ENCODE data around the gene NAPSA.
"Not testable (repeated sequence)": the region's sequence is repeated elsewhere in the genome, so short reads cannot be mapped to it uniquely, and the experiment has no call there.

The NAPSA gene

DNA sequence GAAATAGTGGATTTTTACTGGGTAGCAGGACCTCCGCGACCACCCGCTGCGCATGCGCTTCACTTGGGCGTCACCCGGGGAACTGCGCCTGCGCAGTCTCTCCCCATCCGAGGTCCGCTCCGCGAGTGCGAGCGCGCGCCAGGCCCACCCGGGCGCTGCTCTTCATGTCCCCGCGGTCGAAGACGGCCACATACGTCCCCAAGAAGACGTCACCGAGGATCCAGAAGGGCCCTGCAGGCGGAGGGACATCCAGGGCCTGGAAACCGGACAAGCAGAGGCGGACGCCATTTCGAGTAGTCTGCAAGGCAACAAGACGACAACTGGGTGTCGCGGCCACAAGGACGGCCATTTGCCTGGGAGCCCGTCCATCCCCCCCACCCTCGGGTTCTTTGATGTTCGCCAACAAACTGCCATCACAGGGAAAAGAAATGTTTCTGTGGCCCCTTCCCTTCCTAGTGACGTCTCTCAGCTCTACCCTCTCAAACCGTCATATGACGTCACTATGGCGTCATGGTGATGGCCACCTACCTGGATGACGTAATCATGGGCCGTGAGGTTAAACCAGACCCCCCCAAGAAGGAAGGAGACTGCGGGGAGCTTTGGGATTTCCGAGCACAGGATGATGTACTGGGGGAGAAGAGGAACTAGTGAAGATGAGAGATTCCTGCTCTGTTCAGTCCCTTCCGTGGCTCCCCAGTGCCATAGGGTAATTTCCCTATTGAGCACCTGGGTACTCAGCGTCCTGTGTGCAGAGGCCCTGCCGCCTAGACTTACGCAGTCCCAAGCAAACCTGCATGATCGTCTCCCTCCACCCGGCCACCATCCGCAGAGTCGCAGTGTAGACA lies 6.7 kb downstream of the NAPSA start:
- peak; percentile 82 for DNase-seq

DNA sequence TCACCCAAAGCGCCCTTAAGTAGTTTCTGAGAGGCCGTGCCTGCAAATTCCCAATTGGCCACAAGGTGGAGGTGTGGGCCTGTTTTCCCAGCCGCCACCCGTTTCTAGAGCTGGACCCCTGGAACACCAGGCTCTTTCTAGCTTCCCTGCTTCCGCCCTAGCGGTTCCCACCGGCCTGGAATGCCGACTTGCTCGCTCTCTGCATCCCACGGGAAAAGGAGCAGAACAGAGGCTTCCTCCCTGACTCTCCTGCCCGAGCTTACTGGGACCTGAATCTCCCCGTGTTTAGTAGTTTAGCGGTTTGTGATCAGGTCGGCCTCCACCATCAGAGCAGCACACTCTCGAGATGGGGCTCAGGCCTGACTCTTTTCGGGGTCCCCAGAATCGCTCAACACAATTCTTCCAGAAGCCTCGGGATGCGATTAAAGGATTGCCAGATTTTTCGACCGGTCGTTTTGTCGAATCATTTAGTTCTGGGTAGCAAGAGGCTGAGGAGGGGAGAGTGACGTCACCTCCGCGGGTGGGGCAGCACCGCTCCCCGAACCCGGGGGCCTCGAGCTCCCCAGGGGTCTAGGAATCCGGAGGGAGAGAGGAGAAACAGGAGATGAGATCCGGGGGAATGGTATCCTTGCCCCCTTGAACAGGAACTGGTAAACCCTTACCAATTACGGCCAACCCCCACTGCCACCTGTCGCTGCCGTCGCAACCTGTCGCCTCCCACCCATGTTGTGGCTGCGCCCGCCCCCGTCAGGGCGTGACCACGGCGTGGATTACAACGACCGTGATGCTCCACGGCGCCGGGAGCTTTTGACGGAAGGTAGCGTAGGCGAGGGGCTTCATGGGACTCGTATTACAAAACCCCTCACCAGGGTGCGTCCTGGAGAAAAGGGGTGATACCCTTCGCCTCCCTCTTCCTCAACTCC lies 8.0 kb downstream of the NAPSA start:
- DNase-seq = peak; percentile 90

DNA sequence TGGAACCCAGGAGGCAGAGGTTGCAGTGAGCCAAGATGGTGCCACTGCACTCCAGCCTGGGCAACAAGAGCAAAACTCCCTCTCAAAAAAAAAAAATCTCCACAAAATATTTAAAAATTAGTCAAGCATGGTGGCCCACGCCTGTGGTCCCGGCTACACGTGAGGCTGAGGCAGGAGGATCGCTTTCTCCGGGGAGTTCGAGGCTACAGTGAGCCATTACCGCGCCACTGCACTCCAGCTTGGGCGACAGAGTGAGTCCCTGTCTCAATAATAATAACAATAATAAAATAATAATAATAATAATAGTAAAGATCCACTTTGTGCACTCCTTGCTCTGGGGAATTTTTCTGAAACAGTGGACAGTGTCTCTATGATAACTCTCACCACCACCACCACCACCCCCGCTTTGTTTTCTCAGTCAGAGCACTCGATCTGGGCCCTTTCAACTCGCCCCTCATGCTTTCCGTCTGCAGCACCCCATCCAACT lies 8.7 kb downstream of the NAPSA start:
- no peak for DNase-seq

DNA sequence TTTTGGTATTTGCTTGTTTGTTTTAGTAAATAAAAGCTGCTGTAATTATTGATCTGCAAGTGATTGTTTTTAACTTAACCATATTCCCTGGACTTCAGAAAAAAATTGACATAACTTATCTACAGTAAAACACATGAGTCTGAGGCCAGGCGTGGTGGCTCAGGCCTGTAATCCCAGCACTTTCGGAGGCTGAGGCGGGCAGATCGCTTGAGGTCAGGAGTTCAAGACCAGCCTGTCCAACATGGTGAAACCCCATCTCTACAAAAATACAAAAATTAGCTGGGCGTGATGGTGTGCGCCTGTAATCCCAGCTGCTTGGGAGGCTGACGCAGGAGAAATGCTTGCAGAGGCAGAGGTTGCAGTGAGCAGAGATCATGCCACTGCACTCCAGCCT lies 12.0 kb downstream of the NAPSA start:
- not testable (repeated sequence) for DNase-seq

DNA sequence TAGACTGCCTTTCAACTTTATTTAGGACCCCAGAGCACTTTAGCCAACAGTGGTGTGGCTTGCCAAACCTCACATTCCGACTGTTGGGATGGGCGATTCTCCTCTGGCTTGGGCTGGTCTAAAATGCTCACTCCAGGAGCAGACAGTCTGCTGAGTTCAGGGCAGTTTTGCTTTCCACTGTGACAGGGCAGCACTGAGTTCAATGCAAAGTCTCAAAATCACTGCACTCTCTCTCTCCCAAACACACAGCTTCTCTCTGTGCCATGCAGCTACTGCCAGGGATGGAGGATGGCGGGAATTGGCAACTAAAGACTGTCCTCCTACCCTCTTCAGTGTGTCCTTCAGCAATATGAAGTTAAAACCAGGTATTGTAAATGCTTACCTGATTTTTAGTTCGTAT lies 13.2 kb downstream of the NAPSA start:
- DNase-seq = no peak

DNA sequence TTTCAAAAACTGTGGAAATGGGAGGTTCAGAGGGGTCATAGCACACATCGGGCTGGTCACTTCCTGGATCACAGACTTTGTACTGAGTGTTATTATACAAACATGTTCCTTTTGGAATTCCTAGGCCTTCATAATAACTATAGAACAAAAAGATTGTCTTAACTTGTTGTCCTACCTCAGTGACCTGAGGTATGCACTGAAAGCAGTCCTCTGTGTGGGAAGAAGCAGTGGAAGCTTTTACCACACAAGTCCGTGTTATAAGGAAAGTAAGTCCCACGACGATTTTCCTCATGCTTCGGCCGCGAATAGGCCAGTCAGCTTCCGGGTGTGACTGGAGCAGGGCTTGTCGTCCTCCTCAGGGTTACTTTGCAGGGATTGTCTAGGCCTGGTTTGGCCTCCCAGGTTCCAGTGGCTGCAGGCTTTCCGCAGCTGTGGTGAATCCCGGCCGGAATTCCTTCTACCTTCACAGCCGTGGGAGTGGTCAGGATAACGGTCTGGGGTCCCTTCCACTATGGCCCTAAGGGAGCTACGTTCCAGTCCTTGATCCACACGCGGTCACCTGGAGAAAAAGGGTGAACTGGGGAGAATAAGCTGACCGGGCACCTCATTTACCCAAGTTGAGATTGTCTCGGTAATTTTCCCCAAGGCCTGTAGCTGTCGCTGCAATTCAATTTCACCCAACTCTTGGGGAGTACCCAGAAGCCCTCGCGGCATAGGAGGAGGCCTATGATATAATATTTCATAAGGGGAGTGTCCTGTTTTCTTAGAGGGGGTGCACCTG lies 16.0 kb downstream of the NAPSA start:
- DNase-seq = no peak

DNA sequence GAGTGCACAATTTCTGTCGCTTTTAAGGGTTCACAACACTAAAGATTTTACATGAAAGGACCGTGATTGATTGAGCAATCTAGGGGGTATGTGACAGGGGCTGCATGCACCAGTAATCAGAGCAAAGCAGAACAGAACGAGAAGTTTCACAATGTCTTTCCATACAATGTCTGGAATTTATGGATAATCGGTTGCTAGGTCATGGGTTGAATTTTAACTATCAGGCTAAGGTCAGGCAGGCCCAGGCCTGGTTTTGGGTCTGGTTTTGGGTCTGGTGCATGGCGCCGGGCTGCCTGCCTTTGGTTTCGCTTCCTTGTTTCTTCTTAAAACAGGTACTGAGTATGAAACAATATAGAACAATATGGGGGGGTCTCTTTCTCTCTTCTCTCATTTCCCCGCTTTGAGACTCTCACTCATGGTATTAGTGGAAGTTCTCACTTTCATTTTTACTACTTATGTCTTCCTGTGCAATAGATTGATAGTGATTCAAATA lies 18.3 kb downstream of the NAPSA start:
- not testable (repeated sequence) for DNase-seq

DNA sequence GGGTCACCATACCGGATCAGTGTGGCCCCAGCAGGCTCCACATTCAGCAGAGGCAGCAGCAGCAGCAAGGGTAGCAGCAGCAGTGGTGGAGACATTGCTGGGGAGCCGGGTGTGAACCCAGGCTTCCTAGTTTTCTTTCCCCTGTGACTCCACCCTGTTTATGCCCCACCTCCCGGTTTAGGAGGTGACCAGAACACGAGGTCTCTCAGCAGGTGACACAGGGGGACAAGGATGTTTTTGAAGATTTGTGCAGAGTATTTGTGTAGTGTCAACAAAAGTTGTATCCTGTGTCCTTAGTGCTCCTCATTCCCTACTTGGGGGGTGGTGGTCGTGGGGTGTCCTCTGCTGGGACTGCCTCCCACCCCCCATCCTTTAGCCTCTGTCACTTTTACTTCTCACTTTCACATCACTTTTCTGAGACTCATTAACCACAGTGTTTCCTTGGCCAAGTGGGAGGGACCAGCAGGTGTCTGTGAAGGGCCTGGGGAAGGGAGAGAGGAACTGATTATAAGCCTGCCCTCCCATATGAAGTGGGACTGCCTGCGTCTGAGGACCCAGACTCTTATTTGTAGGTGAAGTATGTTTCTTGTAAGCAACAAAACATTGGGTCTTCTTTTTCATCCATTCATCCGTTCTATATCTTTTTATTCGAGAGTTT lies 20.6 kb downstream of the NAPSA start:
- DNase-seq = no peak

DNA sequence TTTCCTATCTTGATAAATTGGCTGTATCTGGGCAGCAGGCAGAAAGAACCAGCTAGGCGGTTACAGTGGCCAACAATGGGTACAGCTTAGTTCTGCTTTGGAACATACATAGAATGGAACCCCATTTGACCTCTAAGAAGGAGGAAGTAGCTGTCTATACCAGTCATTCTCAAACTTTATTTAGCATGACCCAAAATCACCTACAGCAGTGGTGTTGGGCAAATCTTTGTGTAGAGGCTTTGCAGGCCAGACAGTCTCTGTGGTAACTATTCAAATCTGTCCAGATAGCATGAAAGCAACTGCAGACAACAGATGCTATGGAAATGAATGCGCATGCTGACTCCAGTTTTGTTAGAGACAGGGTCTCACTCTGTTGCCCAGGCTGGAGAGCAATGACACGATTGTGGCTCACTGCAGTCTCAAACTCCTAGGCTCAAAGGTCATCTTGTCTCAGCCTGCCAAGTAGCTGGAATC lies 24.3 kb downstream of the NAPSA start:
- no peak for DNase-seq

DNA sequence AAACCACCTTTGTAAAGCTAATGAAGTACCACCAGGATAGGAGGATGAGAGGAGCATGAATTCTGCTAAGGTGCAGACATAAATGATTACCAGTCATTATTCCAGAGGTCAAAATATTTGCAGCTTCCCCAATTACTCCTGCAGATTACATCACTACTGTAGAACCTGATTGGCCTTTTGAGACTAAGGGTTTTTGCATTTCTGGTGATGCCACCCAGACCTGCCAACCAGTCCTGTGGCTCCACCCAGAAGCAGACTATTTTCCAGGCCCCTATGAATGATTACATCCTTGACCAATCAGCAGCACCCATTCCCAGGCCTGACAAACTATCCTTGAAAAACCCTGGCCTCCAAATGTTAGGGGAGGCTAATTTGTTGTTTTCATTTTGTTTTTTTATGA lies 25.1 kb downstream of the NAPSA start:
- no peak for DNase-seq

DNA sequence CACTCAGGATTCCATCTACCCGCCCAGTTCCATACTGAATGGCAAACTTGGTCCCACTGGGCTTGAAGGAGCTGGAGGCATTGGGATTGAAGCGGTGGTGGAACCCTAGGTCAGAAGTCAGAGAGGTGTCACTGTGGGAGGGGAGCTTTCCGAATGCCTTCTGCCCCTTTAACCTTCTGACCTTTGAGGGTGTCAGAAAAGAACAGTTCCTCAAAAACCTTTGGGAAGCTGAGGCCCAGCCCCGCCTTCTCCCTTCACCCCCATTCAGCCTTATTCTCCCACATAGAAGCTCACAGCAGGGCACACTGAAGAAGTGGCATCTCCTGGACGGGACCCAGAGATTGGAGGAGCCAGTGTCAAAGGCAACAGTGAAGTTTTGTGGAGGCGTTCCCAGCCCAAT lies 28.4 kb downstream of the NAPSA start:
- DNase-seq = not testable (repeated sequence)

DNA sequence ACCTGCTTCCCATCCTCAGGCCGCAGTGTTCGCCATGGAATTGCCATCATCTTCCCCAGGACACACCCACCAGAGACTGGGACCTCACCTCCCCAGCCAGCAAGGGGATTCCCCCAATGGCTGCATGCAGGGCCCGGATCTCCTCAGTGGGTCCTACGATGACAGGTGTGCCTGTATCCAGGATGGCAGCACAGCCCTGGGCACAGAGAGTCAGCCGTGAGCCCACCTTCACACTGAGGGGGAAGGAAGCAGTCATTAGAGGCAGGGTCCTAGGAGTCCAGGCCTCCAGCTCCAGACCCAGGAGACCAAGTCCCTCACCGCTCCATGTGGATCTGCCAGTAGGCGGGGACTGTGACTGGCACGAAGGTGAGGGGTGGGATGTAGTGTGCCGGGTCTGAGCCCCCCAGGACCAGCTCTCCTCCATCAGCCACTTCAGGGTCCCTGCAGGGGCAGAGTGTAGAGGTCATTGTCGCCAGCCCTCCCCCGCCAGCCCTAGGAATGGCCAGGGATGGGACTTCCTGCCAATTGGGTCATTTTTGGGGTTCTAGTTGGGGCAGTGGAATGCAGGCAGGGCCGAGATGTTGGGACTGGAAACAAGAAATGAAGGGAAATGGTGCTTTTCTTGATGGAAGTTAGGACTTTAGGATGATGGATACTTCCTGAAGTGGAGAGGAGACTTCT lies 30.6 kb downstream of the NAPSA start:
- DNase-seq = no peak

DNA sequence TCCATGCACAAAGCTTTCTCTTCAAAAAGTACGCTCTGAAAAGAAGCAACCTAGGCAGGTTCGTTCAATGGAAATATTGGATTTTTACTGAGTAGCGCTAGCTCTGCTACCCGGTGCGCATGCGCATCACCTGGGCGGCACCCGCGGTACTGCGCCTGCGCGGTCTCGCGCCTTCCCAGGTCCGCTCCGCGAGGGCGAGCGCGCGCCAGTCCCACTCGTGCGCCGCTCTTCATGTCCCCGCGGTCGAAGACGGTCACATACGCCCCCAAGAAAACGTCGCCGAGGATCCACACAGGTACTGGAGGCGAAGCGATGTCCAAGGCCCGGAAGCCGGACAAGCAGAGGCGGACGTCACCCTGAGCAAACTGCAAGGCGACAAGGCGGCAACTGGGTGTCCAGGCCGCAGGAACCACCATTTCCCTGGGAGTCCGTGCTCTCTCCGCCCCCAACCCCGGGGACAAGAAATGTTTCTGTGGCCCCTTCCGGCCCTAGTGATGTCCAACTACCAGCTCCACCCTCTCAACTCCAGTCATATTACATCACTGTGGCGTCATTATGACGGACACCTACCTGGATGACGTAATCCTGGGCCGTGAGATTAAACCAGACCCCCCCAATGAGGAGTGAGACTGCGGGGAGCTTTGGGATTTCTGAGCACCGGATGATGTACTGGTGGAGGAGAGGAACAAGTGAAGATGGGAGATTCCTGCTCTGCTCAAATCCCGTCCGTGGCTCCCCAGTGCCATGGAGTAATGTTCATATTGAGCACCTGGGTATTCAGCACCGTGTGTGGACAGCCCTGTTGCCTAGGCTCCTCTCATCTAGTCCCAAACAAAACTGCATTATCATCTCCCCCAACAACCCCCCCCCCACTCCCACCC lies 31.5 kb downstream of the NAPSA start:
- peak; percentile 86 for DNase-seq

DNA sequence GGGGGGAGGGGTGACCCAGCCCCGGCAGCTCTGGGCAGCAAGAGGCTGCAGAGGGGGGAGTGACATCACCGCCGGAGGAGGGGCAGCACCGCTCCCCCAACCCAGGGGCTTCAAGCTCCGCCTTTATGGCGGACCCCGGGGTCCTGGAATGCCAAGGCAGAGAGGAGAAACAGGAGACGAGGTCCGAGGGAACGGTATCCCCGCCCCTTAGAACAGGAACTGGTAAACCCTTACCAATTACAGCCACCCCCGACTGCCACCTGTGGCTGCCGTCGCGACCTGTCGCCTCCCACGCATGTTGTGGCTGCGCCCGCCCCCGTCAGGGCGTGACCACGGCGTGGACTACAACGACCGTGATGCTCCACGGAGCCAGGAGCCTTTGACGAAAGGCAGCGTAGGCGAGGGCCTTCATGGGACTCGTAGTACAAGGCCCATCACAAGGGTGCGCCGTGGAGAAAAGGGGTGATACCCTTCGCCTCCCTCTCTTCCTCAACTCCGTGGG lies 32.2 kb downstream of the NAPSA start:
- peak; percentile 88 for DNase-seq

DNA sequence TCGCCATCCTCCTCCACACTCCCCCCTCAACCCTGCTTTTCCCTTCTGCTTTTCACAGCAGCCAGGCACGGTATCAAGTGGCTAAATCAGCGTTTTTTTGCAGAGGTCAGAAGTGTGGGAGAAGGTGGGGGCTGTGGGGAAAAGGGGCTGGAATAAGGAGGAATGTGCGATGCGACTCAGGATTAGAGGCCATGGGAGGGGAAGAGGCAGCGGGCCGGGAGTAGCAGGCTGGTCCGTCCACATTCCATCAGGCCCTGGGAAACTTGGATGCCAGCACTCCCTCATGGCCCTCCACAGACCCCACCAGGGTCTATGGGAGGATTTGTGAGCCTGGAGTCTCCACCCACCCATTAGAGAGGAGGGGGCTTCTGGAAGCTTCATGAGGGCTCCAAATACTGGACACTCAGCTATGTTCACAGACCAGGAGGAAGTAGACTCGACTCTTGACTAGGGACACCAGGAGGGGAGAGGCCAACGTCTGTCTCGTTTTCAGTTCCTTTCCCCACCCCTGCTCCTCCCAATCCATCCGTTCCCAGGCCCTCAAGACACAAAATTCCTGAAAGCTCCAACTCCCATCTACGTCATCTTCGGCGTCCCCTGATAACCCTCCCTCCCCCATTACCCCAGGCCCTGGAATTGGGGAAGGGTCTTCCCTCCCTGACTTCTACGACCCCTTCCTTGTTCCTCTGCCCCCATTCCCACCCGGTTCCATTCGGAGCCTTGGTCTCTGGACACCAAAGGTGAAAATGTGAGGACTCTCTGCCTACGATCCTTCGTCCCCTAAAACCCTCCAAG lies 33.0 kb downstream of the NAPSA start:
- DNase-seq = no peak

DNA sequence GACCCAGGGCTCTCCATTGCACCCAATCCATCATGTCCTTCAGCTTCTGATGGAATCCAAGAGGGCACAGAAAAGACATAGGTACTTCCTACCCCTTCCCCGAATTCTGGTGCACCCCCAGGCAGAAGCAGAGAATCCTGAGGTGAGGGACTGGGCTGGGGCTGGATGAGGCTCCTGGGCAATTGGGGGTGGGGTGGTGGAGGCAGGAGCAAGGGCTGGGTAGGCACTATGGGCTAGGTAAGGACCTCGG lies 33.5 kb downstream of the NAPSA start:
- DNase-seq = no peak

DNA sequence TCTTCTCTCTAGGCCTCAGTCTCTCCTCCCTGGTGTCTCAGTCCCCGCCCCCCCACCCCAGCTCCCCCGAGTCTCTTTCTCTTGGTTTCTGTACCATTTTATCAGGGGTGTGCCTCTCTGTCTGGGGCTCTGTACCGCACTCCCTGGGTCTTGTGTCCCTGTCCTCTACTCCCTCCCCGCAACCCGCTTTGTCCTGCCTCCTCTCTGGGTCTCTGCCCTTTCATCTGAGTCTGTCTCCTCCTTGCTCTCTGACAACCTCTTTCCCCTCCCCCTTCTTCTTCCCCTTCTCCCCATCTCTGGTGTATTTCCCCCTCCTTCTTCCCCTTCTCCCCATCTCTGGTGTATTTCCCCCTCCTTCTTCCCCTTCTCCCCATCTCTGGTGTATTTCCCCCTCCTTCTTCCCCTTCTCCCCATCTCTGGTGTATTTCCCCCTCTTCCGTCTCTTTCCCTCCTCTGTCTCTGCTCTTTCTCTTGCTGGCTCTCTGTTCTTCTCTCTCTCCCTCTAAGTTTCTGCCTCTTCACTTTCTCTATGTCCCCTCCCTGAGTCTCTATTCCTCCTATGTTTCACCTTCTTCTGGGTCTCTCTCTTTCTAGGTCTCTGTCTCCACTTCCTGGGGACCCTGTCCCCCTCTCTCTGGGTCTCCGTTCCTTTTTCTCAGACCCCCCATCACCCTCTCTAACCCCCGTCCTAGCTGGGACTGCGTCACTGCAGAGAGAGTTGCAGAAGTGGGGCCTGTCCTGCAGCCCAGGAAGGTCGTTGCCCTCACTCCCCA lies 34.0 kb downstream of the NAPSA start:
- DNase-seq = no peak

DNA sequence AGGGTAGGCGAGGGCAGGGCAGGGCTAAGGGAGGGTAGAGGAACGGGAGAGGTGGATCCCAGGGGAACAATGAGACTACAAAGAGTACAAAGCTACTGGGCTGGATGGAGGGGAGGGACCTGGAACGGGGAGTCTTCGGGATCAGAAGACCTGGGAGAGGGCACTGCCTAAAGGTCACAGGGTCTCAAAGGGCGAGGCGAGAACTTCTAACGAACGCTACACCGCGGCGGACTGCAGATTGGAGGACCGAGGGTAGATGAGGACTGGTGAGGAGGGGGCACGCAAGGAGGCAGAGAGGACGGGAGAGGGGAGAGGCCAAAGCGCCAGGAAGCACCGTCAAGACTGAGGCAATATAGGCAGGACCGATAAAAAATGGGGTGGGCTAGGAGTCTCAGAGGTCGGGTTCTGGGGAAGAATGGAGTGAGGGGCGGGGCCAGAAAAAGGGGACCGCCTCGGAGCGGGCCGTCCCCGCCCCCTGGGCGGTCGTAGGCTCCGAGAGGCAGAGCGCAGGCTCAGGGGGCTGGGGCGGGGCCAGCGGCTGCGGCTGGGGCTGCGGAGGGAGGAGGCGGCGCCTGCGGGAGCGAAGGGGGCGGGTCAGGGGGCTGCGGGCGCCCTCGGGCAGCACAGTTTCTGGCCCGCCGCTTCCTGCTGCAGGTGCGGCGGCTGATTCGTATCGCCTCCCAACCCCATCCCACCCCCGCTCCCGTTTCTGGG lies 34.9 kb downstream of the NAPSA start:
- peak; percentile 75 for DNase-seq

Measured in activated T-cell treated with anti-CD3 and anti-CD28 coated beads, Interleukin-2, amount 50 U/mL, for 1 hour (primary cell).